Dendritic cell treated with granulocyte-macrophage colony-stimulating factor and Interleukin-4, amounts not matched to agents 40 ng/mL and 50 ng/mL, for 4 days (primary cell): ENCODE measurements around the gene HOXC5.
A peak's percentile ranks its signal among the peaks of the same experiment; 100 is the strongest.

ENCODE experiments used
- H3K27ac Mint-ChIP-seq: one replicate; pipeline ENCODE4 v1.8.0; 2022; ENCODE audit warnings: mild to moderate bottlenecking, mixed read lengths
- H3K27me3 Mint-ChIP-seq: one replicate; pipeline ENCODE4 v1.8.0; 2022; ENCODE audit warnings: mild to moderate bottlenecking, mixed read lengths
- H3K36me3 Mint-ChIP-seq: one replicate; pipeline ENCODE4 v1.8.0; 2022; ENCODE audit warnings: low read depth, mixed read lengths
- H3K4me1 Mint-ChIP-seq: one replicate; pipeline ENCODE4 v1.8.0; 2022; ENCODE audit warnings: low read depth, mixed read lengths
- H3K4me3 Mint-ChIP-seq: one replicate; pipeline ENCODE4 v1.8.0; 2022; ENCODE audit warnings: mild to moderate bottlenecking, moderate library complexity, mixed read lengths
- H3K9me3 Mint-ChIP-seq: one replicate; pipeline ENCODE4 v1.8.0; 2022; ENCODE audit warnings: mixed read lengths
- intact Hi-C: fragments of 100-400 bp; cut with micrococcal nuclease; formaldehyde crosslinking; loops from one replicate; pipeline ENCODE4 v1.15.0; 2022

HOXC5 gene

GRCh38 chr12:54017878-54018467 lies 14.9 kb upstream of the HOXC5 start:
- no peaks in the 10 kb centered on the region for H3K9me3 Mint-ChIP-seq
- H3K27ac Mint-ChIP-seq: peak overlapping the region; percentile 57
- peaks cover 29% of the 10 kb centered on the region for H3K4me1 Mint-ChIP-seq
- intact Hi-C loops: no loop called here
- peaks cover 97% of the 10 kb centered on the region for H3K27me3 Mint-ChIP-seq
- peak overlapping the region; percentile 62 for H3K4me3 Mint-ChIP-seq
- H3K36me3 Mint-ChIP-seq: no peaks in the 10 kb centered on the region

GRCh38 chr12:54018468-54018984 lies 14.3 kb upstream of the HOXC5 start:
- H3K36me3 Mint-ChIP-seq: no peaks in the 10 kb centered on the region
- H3K27ac Mint-ChIP-seq: peak overlapping the region; percentile 57
- intact Hi-C loops: no loop called here

DNA sequence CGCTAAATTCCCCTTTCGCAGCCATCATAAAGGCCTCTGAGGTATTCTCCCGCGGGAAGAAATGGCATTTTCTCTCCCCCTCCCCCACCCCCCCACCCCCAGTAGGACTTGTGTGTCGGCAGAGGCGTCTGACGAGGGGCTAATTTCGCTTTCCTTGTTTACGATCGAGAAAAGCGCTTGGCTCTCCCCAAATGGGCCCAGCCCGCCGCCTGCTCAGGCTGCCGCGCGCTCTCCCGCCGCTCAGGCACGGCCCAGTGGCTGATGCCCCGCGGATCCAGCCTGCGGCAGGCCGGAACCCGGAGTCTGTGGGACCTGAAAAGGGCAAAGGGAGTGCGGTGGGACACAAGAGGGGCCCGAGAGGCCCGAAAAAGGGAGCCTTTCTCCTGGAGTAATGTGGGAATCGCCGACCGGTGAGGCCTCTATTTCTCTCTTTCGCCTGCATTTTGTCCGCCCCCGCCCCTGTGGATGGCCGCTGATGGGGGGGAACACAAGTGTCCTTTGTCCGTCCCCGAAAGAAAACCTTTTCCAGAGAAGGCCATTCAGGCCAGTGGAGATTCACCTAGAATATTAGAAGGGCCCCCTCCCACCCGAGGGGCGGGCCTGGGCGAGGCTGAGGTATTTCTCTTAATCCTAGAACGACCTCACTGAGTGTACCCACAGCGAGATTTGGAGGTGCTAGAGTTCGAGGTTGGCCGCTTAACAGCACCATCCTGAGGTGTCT lies 13.6 kb upstream of the HOXC5 start:
- Mint-ChIP-seq H3K27me3 (peaks cover 96% of the 10 kb centered on the region), H3K27ac (no peak overlapping the region), H3K9me3 (no peaks in the 10 kb centered on the region), H3K4me3 (no peak overlapping the region), H3K4me1 (peaks cover 26% of the 10 kb centered on the region), H3K36me3 (no peaks in the 10 kb centered on the region)
- intact Hi-C loops: no loop called here

More at GRCh38 chr12:54018468-54018984, 14.3 kb upstream of the HOXC5 start:
- Mint-ChIP-seq H3K4me3 (peak overlapping the region; percentile 13), H3K27me3 (peaks cover 97% of the 10 kb centered on the region), H3K9me3 (no peaks in the 10 kb centered on the region), H3K4me1 (peaks cover 29% of the 10 kb centered on the region)

DNA sequence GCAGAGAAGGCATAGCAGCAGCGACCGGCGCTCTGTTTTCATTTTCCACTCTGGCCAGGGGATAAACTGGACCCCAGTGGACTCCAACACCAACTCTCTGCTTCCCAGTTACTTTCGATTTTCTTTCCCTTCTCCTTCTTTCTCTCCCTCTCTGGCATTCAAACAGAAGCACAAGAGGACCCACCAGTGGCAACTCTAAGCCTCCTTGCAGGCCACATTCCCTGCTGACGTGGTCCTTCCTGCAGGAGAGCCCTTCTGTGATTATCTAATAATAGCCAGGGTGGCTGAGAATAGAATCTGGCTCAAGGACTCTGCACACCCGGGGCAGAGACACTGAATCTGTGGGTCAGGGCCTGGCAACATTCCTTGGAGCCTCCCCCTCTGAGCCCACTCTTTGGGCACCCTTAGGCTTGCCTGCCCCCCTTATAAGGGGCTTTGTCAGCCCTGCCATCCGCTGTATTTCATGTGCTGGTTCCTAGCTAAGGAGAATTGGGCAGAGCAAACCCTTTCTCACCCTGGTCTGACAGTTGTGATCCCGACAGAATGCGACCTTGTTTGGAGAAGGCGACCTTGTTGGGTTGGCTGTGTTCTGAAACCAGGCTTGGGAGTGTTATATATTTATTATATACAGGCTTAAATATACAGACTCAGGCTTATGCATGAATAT lies 12.8 kb upstream of the HOXC5 start:
- H3K27ac Mint-ChIP-seq: no peak overlapping the region
- peaks cover 96% of the 10 kb centered on the region for H3K27me3 Mint-ChIP-seq
- no peak overlapping the region for H3K4me3 Mint-ChIP-seq
- intact Hi-C loops: no loop called here
- peaks cover 22% of the 10 kb centered on the region for H3K4me1 Mint-ChIP-seq
- no peaks in the 10 kb centered on the region for H3K9me3 Mint-ChIP-seq
- H3K36me3 Mint-ChIP-seq: no peaks in the 10 kb centered on the region

GRCh38 chr12:54020591-54021405 lies 12.1 kb upstream of the HOXC5 start:
- Mint-ChIP-seq H3K9me3 (no peaks in the 10 kb centered on the region), H3K27me3 (peaks cover 93% of the 10 kb centered on the region), H3K27ac (no peak overlapping the region), H3K36me3 (no peaks in the 10 kb centered on the region), H3K4me3 (no peak overlapping the region), H3K4me1 (peaks cover 22% of the 10 kb centered on the region)
- intact Hi-C loops: no loop called here

- H3K4me3 Mint-ChIP-seq: no peak overlapping the region
- no peak overlapping the region for H3K27ac Mint-ChIP-seq
Observed at GRCh38 chr12:54021432-54022013, 11.3 kb upstream of the HOXC5 start.

DNA sequence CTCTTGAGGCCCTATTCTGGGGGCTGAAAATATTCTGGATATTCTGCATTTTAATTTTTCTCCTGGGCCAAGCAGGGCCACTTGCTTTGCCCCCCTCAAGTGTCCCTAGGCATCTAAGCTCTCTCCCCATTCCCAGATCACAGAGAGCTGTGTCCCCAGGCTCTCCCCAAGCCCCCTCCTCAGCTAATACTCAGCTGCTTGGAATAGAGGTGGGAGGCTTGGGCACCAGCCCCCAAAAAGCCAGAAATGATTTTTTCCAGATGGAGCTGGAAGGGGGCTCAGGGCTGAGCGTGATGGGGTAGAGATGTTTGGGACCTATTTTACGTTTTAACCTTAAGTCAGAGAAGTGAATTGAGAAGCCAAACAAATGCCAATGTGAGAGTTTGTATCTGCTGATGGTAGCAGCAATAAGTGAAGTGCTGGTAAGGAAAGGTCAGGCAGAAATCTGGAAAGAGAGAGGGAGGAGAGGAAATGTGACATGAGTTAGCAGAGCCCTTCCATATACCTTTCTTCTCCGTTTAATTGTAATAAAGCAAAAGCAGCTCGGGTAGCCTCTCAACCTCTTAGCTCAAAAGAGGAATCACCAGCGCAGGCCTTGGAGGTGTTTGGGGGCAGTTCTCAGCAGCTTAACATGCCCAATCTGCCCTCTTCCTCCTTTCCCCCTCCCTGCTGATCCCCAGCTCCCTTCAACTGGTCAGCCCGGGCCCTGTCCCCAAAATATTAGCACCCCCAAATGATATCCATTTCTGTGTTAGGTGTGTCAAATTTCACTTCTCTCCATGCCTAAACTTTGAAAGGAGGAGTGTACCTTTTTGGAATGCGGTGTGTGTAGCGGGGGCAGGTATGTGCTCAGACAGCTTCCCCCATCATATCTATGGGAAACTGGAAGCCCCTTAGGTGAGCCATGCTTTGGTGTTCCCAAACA lies 9.6 kb upstream of the HOXC5 start:
- Mint-ChIP-seq H3K4me1 (peaks cover 18% of the 10 kb centered on the region), H3K36me3 (no peaks in the 10 kb centered on the region), H3K9me3 (no peaks in the 10 kb centered on the region), H3K27ac (no peak overlapping the region), H3K27me3 (peaks cover 93% of the 10 kb centered on the region), H3K4me3 (no peak overlapping the region)
- intact Hi-C loops: no loop called here

More at GRCh38 chr12:54021432-54022013, 11.3 kb upstream of the HOXC5 start:
- peaks cover 94% of the 10 kb centered on the region for H3K27me3 Mint-ChIP-seq
- H3K36me3 Mint-ChIP-seq: no peaks in the 10 kb centered on the region
- H3K4me1 Mint-ChIP-seq: peaks cover 23% of the 10 kb centered on the region
- intact Hi-C loops: no loop called here
- no peaks in the 10 kb centered on the region for H3K9me3 Mint-ChIP-seq

DNA sequence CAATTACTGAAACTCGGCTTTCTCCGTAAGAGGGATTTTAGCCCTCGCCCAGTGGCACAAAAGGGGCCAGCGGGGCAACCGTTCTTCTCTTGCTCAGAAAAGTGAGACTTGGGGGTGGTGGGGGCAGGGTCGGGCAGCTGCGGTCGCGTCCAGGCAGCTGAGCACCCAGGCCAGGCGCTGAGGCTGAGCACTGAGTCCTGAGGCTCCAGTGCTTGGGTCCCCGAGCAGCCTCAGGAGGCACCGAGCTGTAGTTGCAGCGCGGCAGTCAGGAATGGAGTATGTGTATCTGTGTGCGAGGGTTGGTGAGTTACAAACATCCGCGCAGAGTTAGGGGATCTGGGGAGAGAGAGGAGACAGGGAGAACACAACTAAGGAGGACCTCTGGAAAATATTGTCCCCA lies 8.7 kb upstream of the HOXC5 start:
- intact Hi-C loops: no loop called here
- H3K27me3 Mint-ChIP-seq: peaks cover 94% of the 10 kb centered on the region
- H3K27ac Mint-ChIP-seq: no peak overlapping the region
- H3K4me3 Mint-ChIP-seq: no peak overlapping the region
- H3K9me3 Mint-ChIP-seq: no peaks in the 10 kb centered on the region
- peaks cover 20% of the 10 kb centered on the region for H3K4me1 Mint-ChIP-seq
- H3K36me3 Mint-ChIP-seq: no peaks in the 10 kb centered on the region

DNA sequence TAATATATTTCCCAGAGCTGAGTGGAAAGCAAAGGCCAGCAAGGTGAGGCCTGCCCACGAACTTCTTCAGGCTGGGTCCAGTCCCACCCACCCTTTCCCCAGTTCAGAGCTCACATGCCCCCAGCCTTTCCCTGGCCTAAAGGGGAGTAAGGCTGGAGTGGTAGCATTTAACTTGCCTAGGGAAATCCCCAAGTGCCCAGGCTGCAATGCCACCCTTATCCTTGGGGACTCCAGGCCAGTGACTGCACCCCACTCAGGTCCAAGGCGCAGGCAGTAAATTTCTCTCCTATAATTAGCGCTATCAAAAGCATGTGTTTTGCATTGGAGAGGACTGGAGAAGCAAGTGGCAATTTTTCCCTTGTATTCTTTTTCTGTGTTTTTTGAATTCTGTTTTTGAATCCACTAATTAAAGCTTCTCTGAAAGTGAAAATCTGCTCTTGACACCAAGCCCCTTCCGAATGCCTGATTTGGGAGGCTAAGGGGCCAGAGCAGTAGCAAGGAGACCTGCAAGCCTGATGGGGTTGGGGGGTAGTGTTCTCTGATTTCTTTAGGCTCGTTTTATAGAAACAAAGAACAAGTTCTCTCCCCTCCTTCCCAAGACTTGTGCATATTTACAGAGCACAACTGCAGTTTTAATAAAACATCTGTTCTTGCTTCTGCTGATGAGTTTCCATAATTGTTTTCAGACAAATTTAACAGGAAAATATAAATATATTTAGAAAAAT lies 8.1 kb upstream of the HOXC5 start:
- Mint-ChIP-seq H3K9me3 (no peaks in the 10 kb centered on the region), H3K36me3 (no peaks in the 10 kb centered on the region), H3K4me3 (no peak overlapping the region), H3K27ac (no peak overlapping the region), H3K4me1 (peaks cover 22% of the 10 kb centered on the region), H3K27me3 (peaks cover 93% of the 10 kb centered on the region)
- intact Hi-C loops: no loop called here

- no peaks in the 10 kb centered on the region for H3K9me3 Mint-ChIP-seq
- no peaks in the 10 kb centered on the region for H3K36me3 Mint-ChIP-seq
- H3K4me3 Mint-ChIP-seq: no peak overlapping the region
- intact Hi-C loops: no loop called here
- H3K27me3 Mint-ChIP-seq: peaks cover 91% of the 10 kb centered on the region
- peaks cover 19% of the 10 kb centered on the region for H3K4me1 Mint-ChIP-seq
- H3K27ac Mint-ChIP-seq: no peak overlapping the region
Observed at GRCh38 chr12:54025499-54026405, 7.1 kb upstream of the HOXC5 start.

GRCh38 chr12:54026640-54027441 lies 6.0 kb upstream of the HOXC5 start:
- H3K27me3 Mint-ChIP-seq: peaks cover 91% of the 10 kb centered on the region
- intact Hi-C loops: no loop called here
- no peak overlapping the region for H3K4me3 Mint-ChIP-seq
- peaks cover 19% of the 10 kb centered on the region for H3K4me1 Mint-ChIP-seq
- no peaks in the 10 kb centered on the region for H3K36me3 Mint-ChIP-seq
- no peaks in the 10 kb centered on the region for H3K9me3 Mint-ChIP-seq
- H3K27ac Mint-ChIP-seq: no peak overlapping the region
